HG03139 (cell line): ENCODE results near the gene YWHAG.
A peak's percentile ranks its signal among the peaks of the same experiment; 100 is the strongest.
"Not testable (repeated sequence)": the region's sequence is repeated elsewhere in the genome, so short reads cannot be mapped to it uniquely, and the experiment has no call there.

Source experiments
- ATAC-seq: cut with Tn5 transposase; IDR thresholded peaks from one replicate; pipeline ENCODE4 v1.9.1; 2021; ENCODE audit not compliant: unreplicated experiment

Gene YWHAG

GRCh38 chr7:76301000-76301399, 57.8 kb downstream of the YWHAG start:
- ATAC-seq = no peak

- ATAC-seq = no peak
These were observed 58.5 kb downstream of the YWHAG start for GRCh38 chr7:76300166-76300731.

DNA sequence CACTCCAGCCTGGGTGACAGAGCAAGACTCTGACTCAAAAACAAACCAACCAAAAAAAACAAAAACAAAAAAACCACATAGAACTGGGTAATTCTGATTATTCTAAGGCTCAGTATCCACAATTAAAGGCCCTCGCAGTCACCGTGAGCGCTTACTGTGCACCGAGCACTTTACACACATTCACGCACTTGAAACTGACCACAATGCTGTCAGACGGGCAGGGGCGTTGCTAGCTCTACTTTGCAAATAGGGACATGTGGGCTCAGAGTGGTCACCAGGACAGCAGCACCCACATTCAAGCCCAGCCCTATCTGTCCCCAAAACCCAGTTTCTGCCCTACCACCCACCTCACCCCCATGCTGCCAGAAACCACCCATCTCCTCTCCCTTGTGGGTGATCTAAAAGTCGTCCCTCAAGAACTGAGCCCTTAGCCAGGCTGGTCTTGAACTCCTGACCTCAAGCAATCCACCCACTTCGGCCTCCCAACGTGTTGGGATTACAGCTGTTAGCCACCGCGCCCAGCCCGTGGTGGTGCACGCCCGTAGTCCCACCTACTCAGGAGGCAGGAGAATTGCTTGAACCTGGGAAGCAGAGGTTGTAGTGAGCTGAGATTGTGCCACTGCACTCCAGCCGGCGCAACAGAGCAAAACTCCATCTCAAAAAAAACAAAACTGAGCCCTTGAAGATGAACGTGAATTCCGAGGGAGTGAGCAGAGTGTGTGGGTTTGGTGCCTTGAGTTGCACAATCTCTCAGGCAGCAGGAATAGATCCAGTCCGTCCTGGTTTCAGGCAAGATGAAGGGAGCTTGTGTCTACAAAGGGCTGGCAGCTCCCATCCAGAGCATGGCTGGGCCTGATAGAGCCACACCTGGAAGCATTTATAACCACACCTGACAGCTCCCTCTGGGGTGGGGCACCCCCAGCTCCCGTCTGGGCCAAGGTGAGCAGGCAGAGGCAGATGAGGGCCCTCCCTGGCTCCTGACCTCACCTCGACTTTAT, 61.7 kb downstream of the YWHAG start:
- ATAC-seq = no peak

- no peak for ATAC-seq
These were observed 64.3 kb downstream of the YWHAG start for GRCh38 chr7:76294344-76295024.

- ATAC-seq = no peak
These were observed 65.3 kb downstream of the YWHAG start for GRCh38 chr7:76293407-76293901.

GRCh38 chr7:76292911-76293310, 65.9 kb downstream of the YWHAG start:
- ATAC-seq = not testable (repeated sequence)

- peak; percentile 13 for ATAC-seq
These were observed 66.6 kb downstream of the YWHAG start for GRCh38 chr7:76292213-76292573.

GRCh38 chr7:76291351-76292212, 67.2 kb downstream of the YWHAG start:
- ATAC-seq = peak; percentile 64

DNA sequence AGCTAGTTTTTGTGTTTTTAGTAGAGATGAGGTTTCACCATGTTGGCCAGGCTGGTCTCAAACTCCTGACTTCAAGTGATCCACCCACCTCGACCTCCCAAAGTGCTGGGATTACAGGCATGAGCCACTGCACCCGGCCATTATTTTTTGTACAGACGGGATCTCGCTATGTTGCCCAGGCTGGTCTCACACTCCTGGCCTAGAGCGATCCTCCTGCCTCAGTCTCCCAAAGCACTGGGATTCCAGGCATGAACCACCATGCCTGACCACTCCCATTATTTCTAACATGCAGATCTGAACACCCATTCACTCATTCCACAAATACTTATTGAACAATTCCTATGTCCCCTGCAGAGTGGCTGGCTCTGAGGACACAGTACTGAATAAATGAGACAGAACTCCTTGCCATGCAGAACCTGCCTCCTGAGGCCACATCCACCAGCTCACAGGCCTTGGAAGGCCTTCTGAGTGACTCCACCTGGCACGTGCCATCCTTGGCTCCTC, 67.9 kb downstream of the YWHAG start:
- not testable (repeated sequence) for ATAC-seq

- ATAC-seq = no peak
These were observed 71.9 kb downstream of the YWHAG start for GRCh38 chr7:76286842-76287403.

DNA sequence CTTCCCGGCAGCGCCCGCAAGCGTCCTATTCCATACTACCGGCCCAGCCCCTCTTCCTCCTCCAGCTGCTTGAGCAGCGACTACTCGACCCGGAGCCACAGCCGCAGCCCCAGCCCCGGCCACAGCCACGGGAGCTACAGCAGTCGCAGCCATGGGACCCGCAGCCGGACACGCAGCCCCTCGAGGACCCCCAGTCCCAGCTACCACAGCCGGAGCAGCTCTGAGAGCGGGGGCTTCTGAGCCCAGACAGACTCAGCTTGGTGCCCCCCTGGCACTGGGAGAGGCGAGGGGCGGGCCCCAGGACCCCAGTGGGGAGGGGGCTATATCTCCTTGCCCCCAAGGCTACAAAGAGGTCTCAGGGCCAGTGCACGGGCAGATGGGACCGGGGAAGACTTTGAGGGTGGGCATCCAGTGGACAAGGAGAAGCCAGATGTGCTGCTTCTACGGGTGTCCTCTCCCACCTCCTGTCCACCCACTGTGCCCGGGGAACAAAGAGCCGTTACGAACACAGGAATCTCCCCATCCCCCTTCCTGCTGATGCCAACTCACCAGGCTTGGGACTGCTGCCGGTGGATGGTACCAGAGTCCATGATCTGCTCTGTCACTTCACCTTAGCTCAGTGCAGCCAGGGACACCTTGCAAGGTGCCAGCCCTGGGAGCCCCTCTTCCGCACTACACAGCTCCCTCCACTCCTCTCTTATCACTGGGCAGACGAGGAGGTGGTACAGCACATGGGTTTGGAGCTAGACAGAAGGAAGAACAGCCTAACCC, 73.0 kb downstream of the YWHAG start:
- ATAC-seq = no peak

DNA sequence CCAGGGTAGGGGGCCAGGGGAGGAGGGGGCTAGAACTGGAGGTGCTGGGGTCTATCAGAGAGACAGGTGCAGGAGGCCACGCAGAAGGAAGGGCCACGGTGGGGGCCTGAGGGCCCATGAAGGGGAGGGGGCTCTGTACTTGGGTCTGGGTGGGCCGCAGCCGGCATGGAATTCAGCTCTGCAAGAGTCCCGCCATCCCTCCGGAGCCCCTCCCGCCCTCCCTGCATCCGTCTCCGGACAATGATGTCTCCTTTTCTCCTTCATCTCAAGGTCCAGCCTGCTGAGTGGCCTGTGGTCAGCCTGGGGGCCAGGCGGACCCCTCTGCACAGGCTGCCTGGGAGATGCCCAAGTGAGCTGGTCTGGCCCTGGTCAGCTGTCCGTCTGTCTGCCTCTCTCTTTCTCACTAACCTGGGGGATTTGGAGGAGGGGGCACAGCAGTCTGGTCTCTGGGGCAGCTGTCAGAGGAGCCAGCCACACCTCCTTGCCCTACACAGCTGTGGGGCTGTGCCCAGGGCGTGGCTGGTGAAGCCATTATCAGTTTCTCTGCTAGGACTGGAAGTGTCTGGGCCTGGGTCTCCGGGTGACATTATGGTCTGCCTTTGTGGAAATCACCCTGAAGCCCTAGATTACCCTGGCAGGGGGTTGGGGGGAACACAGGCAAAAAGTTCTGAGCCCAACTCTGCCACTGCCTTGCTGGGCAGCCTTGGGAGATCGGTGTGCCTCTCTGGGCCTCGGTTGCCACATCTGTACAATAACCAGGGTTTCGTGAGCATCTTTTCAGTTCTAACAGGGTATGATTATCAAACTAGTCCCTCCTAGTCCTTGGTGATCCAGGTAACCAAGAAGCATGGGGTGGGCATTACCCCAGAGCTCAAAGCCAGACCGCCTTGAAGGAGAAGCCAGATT, 75.3 kb downstream of the YWHAG start:
- ATAC-seq = no peak

DNA sequence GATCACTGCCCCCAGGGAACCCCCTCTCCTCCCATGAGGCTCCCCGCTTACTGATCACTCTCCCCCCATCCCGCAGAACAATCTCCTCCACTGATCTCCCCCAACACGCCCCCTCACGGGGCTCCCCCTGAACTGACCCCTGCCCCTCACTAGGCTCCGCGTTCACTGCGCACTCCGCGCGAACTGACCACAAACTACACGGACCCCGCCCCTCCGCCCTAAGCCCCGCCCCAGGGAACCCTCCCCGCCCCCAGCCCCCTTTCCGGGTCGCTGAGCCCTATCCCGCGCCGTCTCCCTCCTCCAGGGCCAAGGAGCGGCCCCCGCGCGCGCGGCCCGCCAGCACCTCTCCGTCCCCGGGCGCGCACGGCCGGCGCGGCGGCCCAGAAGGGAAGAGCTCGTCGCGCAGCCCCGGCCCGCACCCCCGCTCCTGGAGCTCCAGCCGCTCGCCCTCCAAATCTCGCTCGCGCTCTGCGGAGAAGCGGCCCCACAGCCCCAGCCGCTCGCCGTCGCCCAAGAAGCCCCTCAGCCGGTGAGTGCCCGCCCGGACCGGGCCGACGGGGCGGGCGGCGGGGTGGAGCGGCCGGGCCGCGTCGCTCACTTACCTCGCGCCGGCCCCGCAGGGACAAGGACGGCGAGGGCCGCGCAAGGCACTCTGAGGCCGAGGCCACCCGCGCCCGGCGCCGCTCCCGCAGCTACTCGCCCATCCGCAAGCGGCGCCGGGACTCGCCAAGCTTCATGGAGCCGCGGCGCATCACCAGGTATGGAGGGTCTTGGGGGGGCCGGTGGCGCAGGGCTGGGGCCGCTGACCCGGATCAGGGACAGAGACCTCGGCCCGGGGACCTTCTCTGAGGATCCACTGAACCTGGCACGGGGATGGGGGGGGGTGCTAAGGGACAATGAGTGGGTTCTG, 76.2 kb downstream of the YWHAG start:
- ATAC-seq = no peak

- no peak for ATAC-seq
These were observed 77.0 kb downstream of the YWHAG start for GRCh38 chr7:76281706-76282343.

GRCh38 chr7:76281006-76281705, 77.6 kb downstream of the YWHAG start:
- no peak for ATAC-seq

DNA sequence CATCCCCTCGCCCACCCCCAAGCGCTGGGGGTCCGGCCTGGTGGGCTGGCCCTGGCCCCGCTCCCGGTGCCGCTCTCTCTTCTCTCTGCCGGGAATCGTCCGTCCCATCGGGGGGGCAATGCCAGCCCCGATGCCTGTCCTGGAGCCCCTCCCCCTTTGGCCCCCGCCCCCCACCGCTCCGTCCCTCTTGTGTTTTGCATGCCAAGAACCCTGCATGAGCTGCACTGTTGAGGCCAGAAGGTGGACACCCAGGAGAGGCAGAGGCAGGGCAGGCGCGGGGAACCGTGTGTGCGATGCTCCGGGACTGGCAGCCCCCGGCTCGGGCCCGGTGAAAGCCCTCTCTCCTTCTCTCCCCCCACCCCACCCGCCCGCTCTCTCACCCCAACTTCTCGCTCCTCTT, 78.4 kb downstream of the YWHAG start:
- no peak for ATAC-seq
